DMS53 (cell line): Measurements from ENCODE around the gene ATP2A1.
"Not testable (repeated sequence)": the region's sequence is repeated elsewhere in the genome, so short reads cannot be mapped to it uniquely, and the experiment has no call there.

Experiments used
- DNase-seq: peaks from one replicate; lab custom pipeline; 2025; lab: John Stamatoyannopoulos, UW

The ATP2A1 gene

GRCh38 chr16:28859326-28859725, 19.0 kb upstream of the ATP2A1 start:
- DNase-seq: no peak

- DNase-seq: peak; percentile 25
These were observed 14.1 kb upstream of the ATP2A1 start for GRCh38 chr16:28863929-28864793.

- no peak for DNase-seq
These were observed 13.1 kb upstream of the ATP2A1 start for GRCh38 chr16:28865001-28865688.

GRCh38 chr16:28865722-28866453, 12.4 kb upstream of the ATP2A1 start:
- no peak for DNase-seq

GRCh38 chr16:28866454-28866804, 11.9 kb upstream of the ATP2A1 start:
- no peak for DNase-seq

- DNase-seq: no peak
These were observed 11.0 kb upstream of the ATP2A1 start for GRCh38 chr16:28867241-28867640.

GRCh38 chr16:28867646-28868045, 10.6 kb upstream of the ATP2A1 start:
- not testable (repeated sequence) for DNase-seq

GRCh38 chr16:28869201-28869600, 9.1 kb upstream of the ATP2A1 start:
- no peak for DNase-seq

GRCh38 chr16:28872952-28873351, 5.3 kb upstream of the ATP2A1 start:
- no peak for DNase-seq

- DNase-seq: peak; percentile 46
These were observed 4.6 kb upstream of the ATP2A1 start for GRCh38 chr16:28873543-28874201.

GRCh38 chr16:28874406-28874805, 3.9 kb upstream of the ATP2A1 start:
- DNase-seq: no peak

- no peak for DNase-seq
These were observed 2.9 kb upstream of the ATP2A1 start for GRCh38 chr16:28875134-28876018.

- no peak for DNase-seq
These were observed 2.1 kb upstream of the ATP2A1 start for GRCh38 chr16:28876019-28876659.

GRCh38 chr16:28876973-28877654, 1.2 kb upstream of the ATP2A1 start:
- DNase-seq: no peak

GRCh38 chr16:28877655-28878000, 660 bp upstream of the ATP2A1 start:
- no peak for DNase-seq

- DNase-seq: peak; percentile 72
These were observed 1.1 kb downstream of the ATP2A1 start for GRCh38 chr16:28879261-28879840.

GRCh38 chr16:28879841-28880588, 1.7 kb downstream of the ATP2A1 start:
- peak; percentile 92 for DNase-seq

GRCh38 chr16:28880589-28880915, 2.3 kb downstream of the ATP2A1 start:
- DNase-seq: no peak

- no peak for DNase-seq
These were observed 2.7 kb downstream of the ATP2A1 start for GRCh38 chr16:28880955-28881354.
